ENCODE data around the gene GLB1L2.

The GLB1L2 gene

DNA sequence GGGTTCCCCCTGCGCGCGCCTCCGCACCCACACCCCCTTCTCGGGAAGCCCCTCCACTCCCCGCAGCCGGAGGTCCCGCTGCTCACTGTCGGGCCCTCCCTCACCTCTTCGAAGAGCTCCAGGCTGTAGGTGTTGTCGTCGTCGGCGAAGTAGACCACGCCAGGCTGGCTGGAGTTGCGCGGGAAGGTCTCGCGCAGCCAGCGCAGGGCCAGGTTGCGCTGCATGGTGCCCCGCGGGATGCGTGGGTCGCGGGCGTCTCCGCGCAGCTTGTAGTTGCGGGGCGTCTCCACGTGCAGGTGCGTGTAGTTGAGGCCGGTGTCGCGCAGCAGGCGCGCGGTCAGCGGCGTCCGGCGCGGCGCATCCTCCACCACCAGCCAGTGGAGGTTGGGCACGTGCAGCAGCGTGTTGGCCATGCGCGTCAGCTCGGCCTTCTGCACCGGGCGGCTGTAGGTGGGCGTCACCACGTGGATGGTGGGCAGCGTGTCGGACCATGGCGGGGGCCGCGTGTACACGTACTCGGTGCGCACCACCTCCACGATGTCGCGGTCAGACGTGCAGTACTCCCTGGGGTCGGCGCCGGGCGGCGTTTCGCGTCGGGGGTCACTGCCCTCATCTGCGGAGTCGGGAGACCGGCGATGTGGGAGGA, 51.9 kb downstream of the GLB1L2 start:
- DNase-seq (ENCODE audit: extremely low read depth in 1 of 2, low read depth in 1 of 2) = no peak

DNA sequence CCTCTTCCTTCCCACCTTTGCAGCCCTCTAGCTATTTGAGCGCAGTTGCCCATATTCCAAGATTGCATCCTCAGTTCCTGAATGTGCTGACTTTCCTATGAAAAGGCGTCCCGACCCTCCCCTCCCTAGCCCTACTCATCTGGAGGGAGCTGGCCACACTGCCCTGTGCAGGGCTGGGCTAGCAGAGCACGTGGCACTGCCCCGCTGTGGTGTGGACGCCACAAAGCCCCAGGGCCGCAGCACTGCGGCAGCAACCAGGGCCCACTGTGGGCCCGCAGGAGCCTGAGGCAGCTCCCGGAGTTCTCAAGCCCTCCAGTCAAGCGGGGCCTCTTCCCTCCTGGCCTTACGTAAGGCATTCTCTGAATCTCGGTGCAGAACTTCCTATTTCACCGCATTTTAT, 52.6 kb downstream of the GLB1L2 start:
- DNase-seq (ENCODE audit: extremely low read depth in 1 of 2, low read depth in 1 of 2) = no peak

DNA sequence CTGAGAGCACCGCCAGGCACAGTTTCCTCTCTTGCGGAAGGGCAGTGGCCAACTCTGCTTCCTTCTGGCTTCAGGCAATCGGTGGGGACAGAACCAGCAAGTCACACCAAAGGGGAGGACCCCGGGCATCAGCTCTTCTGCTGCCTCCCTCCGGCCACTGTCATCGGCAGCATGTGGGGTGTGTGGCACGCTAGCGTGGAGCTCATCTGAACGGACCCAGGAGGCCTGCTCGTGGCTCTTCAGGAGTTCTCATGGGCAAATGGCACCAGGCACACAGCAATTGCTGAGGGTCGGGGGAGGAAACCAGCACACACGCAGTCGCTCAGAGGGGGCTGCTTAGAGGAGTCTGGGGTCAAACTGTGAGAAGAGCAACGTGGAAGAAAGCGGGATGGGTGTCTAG, 53.4 kb downstream of the GLB1L2 start:
- DNase-seq (ENCODE audit: extremely low read depth in 1 of 2, low read depth in 1 of 2) = no peak

DNA sequence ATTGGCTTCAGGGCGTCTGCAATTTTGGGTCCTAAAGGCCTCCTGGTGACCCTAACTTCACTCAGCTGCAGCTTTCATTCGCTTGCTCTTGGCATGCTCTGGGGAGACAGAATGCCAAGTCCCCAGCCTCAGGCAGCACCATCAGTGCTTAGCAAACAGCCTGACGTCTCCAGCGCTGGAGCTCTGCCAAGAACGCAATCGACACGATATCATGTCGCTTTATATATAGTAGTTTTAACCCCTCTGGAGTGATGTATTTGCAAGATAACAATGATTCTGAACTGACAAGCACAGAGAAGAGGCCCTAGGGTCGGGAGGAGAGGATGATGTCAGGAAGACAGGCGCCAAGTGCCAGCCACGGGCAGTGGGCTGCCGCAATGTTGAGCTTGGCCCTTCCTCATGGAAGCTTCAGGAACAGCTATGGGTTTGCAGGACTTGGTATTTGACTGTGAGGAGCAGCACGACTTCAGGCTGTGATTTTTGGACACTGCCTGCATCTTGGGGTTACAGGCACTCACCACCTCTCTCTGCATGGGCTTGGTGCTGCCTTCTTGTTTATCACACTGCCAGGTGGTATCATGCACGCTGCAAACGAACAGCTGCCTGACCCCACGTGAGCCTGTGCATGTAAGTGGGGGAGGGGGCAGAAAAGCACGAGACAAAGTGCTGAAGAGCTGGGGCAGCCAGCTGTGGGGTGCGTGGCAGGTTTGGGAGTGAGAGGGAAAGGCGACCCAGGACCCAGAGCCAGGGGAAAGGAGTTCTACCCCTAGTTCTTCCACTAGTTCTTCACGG, 54.2 kb downstream of the GLB1L2 start:
- no peak for DNase-seq (ENCODE audit: extremely low read depth in 1 of 2, low read depth in 1 of 2)

DNA sequence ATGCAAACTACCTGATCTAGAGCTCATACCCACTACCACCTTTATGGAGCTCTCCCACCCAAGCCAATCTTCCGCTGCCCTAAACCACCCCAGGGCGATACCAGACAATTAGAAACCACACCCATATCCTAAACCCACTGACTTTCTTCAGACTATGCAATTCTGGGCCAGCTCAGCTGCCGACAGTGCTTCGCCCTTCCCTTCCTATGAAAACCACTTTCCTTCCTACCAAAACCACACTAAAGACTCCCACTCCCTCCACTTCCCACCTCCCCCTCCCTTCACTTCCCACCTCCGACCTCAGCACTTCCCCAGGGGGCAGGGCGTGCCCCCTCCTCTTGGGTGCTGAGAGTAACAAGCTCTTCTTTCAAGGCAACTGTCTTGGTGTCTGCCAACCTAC, 55.2 kb downstream of the GLB1L2 start:
- no peak for DNase-seq (ENCODE audit: extremely low read depth in 1 of 2, low read depth in 1 of 2)

DNA sequence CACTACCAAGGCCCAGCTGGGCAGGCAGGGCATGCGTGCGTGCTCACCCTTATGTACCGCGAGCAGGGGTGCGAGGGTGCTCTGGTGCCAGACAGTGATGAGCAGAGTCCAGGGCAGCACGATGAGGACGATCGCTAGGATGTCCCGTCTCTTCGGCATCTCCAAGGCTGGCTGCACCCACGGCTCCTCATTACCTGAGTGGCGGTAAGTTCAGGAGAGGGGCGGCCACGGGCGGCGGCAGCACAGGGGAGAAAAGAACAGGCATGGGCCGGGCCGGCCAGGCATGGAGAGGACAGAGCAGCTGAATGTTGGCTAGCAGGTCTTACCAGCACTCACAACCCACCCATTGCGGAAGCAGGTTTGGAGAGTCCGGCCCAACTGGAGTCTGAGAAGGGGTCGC, 55.7 kb downstream of the GLB1L2 start:
- no peak for DNase-seq (ENCODE audit: extremely low read depth in 1 of 2, low read depth in 1 of 2)

DNA sequence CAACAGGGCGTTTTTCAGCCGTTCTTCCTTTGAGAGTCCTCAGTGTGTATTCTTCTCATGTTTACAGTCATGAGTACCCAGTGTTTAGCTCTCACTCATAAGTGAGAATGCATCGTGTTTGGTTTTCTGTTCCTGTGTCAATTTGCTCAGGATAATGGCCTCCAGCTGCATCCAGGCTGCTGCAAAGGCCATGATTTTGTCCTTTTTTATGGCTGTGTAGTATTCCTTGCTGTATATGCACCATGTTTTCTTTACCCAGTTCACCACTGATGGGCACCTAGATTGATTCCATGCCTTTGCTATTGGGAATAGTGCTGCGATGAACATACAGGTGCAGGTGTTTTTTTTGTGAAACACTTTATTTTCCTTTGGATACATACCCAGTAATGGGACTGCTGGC, 56.8 kb downstream of the GLB1L2 start:
- no peak for DNase-seq (ENCODE audit: extremely low read depth in 1 of 2, low read depth in 1 of 2)

DNA sequence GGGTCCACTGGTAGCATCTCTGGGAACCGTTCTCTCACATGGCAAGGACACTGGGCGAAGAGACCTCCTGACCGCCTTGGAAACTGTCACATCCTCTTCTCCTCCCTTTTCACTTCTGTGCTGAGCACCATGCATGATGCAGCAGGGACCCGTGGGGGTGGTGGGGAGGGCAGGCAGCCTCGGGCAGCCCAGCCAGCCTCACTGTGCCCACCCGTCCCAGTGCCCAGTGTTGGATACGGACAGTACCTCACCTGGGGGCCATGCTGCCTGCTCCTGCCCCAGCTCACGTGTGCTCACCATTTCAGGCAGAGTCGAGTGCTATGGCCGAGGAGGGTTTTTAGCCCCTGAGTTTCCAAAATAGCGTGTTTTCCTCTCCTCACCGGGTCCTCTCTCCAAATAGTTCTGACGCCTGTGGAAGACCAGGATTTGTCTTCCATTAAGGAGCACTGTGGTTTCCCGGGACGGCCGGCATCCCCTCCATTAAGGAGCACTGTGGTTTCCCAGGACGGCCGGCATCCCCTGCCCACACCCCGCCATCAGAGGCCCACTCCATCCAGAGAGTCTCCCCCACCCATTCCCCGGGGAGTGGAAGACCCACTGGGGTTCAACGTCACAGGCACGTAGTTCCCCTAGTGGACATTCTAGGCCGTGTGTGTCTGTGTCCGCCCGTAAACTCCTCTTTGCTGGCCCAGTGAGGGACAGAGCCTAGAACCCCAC, 57.8 kb downstream of the GLB1L2 start:
- DNase-seq (ENCODE audit: extremely low read depth in 1 of 2, low read depth in 1 of 2) = no peak

DNA sequence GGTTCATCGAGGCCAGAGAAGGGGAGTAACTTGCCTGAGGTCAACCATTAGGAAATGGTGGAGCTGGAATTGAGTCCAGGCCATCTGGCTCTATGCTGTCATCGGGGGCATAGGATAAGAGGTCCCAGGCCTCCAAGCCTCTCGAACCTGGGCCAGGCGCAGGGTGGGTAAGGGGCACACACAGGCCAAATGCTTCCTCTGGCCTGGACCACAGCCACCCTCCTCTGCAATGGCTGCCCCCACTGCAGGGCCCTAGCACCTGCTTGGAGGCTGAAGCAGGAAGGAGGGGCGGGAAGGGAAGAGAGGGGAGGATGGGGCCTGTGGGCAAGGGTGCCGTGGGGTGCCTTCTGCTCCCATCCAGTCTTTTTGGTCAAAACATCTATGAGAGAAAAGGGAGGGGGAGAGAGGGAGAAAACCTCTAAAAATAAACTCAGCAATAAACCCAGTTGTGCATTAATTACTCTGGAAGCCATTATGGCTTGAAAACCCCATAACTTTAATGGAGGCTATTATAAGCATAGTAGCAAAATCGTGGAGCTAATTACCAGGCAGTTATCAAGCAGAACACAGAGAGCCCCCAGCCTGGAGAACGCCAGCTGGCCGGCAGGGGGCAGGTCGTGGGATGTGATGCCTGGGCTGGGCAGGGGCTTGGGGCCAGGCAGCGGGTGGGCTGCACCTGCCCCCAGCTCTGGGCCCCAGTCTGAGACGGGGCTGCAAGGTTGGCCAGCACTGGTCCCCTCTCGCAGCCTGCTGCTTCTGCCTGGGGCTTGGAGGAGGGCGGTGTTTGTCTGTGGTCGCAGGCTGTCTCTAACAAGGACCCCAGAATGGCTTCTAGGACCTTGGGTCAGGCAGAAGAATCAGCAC, 59.1 kb downstream of the GLB1L2 start:
- no peak for DNase-seq (ENCODE audit: extremely low read depth in 1 of 2, low read depth in 1 of 2)

DNA sequence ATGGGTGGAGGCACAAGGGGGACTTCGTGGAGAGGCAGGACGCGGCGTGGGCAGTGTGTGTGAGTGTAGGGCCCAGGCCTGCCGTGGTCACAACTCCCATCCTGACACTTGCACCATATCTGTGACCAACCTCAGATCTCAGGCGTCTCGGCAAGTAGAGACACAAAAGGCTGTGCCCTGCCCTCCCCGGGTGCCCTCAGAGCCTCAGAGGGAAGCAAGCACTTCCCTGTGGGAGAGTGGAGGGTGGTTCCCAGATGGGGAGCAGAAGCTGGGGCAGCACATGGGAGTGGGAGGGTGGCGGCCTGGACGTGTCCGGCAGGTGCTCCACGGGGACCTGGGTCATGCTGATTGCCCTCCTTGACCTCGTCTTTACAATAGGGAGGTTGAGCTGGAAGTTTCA, 59.9 kb downstream of the GLB1L2 start:
- DNase-seq (ENCODE audit: extremely low read depth in 1 of 2, low read depth in 1 of 2) = no peak

DNA sequence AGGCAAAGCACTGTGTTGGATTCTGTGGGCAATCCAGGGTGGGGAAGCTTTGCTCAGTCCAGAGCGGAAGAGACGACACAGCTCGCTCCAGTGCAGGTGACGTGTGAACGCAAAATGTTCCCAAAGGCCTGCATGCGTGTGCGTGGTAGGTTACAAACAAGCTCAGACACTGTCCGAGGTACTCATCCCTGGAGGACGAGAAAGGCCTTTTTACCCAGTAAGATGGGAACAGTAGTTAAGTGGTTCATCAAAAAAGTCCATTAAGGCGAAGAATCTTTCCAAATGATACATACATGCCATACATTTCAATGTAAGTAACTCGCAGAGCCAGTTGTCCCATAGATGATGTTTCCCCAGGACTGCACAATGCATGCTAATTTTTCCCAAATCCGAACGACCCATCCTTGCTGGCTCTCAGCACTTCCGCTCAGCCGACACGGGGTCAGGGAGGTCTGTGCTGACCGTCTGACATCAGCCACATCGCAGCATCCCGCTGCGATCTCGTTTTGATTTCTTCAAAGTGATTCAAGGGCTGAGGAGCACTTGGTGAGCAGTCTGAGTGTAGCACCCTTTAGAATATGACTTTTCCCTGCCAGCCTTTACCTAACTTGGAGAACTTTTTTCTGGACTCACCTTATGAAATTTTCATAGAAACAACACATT, 61.3 kb downstream of the GLB1L2 start:
- DNase-seq (ENCODE audit: extremely low read depth in 1 of 2, low read depth in 1 of 2) = no peak

DNA sequence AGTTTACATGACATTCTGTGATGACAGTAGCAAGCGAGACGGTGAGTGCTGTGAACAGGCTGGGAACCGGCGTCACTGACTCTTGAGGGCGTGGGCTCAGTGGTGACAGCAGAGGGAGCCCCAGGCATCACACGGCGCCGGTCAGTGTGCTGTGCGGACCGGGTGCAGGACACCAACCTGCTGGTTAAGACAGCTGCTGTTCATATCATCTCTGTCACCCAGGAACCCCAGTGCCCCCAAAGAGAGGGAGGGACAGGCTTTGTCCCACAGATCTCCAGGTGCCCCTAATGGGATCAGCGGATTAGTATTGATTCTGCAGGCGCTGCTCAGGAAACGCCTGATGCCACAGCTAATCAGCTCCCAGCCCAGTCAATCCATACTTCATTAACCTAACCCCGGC, 61.9 kb downstream of the GLB1L2 start:
- DNase-seq (ENCODE audit: extremely low read depth in 1 of 2, low read depth in 1 of 2) = no peak

DNA sequence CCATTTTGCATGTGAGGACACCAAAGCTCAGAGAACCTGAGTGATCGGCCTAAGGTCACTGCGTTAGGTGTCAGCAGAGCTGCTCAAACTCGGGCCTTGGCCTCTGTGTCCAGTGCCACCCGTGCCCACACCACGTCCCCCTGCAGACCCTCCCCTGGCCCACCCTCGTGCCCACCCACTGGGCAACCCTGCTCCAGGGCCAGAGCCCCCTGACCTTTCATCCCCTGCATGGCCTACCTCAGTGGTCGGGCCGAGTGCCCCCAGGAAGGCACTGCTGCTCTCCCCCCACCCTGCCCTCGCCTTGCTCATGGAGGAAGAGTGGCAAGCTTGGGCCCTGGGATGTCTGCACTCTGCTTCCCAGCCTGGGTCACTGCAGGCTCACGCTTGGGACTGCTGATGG, 62.5 kb downstream of the GLB1L2 start:
- no peak for DNase-seq (ENCODE audit: extremely low read depth in 1 of 2, low read depth in 1 of 2)

DNA sequence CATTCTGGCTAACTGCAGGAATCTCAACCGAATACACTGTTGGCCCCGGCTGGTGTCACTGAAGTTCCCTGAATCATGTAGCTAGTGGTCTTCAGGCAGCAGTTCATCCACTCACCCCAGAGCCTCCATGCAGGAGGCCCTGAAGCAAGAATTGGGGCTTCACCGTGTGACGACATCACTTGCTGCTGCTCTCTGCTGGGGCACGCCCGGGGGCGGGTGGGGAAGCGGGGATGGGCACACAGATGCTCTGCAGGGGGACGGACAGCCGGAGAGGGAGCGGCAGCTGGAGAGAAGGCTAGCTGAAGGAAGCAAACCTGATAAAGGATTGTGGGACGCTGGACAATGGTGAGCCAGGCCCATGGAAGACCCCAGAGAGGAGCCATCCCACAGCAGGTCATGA, 63.2 kb downstream of the GLB1L2 start:
- DNase-seq (ENCODE audit: extremely low read depth in 1 of 2, low read depth in 1 of 2) = no peak

DNA sequence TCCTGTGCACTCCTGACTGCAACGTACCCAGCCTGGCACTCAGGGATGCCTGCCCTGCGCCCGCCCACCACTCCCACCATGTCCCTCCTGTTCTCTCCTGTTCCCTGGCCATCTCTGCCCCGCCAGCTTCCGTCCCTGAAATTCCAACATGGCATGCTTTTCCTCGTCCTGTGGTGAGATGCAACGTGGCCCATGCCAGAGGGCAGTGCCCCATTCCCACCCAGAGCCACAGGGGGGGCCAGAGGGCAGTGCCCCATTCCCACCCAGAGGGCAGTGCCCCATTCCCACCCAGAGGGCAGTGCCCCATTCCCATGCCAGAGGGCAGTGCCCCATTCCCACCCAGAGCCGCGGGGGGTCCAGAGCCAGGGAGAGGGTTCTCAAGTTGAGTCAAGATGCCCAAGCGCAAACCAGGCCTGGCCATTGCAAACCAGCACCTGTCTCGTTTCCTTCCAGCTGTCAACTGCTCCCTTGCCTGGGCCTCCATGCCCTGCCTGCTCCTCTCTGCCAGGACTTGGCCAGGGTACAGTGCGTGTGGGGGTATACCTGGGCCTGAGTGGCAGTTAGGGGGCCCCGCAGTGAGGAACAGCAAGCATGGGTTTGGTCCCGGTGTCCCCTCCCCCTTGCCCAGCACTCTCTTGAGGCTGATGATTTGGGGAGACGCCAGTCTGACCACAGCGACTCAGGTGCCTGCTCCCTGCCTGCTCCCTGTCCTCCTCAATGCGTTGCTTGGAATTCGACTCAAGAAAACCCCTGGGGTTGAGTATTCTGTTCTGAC, 65.7 kb downstream of the GLB1L2 start:
- no peak for DNase-seq (ENCODE audit: extremely low read depth in 1 of 2, low read depth in 1 of 2)

DNA sequence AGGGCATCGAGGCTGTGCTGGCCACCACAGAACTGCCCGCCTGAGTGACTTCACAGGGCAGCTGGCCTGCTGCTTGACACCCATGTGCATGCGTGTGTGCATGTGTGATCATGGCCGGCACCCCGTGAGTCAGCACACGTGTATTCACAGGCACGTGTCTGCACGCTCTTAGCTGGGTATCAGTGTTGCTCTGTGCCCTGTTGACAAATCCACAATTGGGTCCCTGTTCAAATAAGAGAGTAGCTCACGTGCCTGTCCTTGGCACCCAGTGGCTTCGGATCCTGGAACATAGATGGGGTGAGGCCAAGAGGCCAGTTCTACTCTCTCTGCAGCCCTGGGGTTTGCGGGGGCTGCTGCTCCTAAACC, 66.3 kb downstream of the GLB1L2 start:
- no peak for DNase-seq (ENCODE audit: extremely low read depth in 1 of 2, low read depth in 1 of 2)

DNA sequence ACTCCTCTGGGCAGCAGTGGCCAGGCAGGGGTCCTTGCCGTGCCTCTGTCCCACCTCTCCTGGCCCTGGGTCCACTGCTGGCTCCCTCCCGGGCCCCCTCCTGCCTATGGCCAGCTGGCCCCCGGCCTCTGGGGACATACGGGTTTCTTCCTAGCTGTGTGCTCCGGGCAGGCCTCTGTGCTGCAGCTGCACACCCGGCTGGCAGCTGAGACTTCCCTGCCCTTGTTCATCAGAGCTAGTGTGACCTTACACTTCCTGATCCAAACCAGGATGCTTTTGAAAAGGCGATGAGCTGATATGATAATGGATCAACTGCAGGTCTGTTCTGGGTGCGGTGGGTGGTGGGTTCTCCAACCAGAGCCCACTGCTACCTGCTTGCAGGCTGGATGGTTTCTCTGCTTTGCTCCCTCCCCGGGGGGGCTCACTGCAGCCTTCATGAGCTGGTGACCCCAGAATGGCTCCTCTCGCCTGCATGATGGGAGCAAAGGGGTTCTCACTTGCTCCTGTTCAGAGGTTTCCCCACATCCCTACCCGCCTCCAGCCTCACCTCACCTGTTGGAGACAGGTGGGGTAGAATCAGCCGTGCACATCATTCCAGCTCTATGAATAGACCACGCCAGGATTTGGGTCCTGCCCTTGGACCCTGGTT, 67.0 kb downstream of the GLB1L2 start:
- DNase-seq (ENCODE audit: extremely low read depth in 1 of 2, low read depth in 1 of 2) = no peak

DNA sequence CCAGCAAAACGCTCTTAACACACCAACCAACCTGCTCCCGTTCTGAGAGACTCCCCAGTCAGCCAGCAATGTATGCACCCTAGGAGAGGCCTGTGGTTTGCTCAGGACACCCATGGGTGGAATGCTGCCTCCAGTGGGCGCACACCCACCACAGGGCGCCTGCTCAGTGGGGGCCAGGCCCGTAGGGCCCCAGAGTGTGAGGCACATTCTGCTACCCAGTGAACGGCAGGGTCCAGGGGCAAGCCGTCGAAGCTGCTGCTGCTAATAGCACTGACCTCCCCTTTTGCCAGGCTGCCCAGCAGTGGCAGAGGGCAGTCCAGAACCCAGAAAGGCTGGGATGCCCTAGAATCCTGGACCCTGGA, 67.5 kb downstream of the GLB1L2 start:
- DNase-seq (ENCODE audit: extremely low read depth in 1 of 2, low read depth in 1 of 2) = no peak

DNA sequence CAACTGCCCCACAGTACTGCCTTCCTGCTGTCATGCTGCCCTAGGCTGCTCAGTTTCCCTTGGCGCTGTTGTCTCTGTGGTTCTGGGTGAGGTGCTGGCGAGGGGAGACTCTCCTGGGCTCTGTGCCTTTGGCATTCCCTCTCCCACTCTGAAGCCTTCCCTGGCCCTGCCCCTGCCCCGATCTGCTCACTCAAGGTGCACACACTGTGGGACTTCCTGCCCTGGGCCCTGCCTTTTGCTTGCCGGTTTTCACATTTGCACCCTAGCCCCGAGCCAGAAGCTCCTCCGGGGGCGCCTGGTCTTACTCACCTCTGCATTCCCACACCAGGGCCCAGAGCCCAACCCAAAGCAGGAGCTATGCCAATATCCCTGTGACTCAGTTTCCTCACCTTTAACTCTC, 68.2 kb downstream of the GLB1L2 start:
- no peak for DNase-seq (ENCODE audit: extremely low read depth in 1 of 2, low read depth in 1 of 2)
